ENCODE measurements around the gene CLIC4.
"Not testable (repeated sequence)": the region's sequence is repeated elsewhere in the genome, so short reads cannot be mapped to it uniquely, and the experiment has no call there.

Gene CLIC4

DNA sequence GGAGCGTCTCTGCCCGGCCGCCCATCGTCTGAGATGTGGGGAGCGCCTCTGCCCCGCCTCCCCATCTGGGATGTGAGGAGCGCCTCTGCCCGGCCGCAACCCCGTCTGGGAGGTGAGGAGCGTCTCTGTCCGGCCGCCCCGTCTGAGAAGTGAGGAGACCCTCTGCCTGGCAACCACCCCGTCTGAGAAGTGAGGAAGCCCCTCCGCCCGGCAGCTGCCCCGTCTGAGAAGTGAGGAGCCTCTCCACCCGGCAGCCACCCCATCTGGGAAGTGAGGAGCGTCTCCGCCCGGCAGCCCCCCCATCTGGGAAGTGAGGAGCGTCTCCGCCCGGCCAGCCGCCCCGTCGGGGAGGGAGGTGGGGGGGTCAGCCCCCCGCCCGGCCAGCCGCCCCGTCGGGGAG lies 54.0 kb downstream of the CLIC4 start:
- not testable (repeated sequence) for FAIRE-seq; DNase-seq (ENCODE audit: extremely low spot score, insufficient read length, low read depth)

DNA sequence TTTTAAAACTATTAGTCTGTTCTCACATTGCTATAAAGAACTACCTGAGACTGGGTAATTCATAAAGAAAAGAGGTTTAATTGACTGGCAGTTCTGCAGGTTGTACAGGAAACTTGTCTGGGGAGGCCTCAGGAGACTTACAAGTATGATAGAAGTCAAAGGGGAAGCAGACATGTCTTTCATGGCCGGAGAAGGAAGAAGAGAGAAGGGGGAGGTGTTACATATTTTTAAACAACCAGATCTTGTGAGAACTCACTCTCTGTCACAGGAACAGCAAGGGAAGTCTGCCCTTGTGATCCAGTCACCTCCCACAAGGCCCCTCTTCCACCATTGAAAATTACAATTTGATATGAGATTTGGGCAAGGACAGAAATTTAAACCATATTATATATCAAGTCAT lies 55.9 kb downstream of the CLIC4 start:
- DNase-seq (ENCODE audit: extremely low spot score, insufficient read length, low read depth) (no peak), FAIRE-seq (no peak)

DNA sequence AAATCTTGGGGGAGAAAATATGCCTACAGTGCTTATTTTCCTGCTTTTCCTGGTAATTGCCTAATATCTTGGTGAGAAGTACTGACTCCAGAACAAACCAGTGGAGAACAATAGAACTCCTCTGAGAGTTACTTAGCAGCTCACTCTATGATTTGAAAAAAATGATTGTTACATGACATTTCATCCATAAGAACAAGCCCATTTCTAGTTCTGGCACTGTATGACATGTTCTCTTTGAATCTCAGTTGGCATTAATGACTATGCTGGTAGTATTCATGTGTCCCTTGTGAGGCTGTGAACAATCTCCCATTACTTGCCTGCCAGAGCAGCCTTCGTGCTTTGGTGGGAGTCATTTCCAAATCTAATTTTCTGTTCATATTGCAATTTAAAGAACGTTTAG lies 58.0 kb downstream of the CLIC4 start:
- DNase-seq (ENCODE audit: extremely low spot score, insufficient read length, low read depth): no peak
- FAIRE-seq: no peak

DNA sequence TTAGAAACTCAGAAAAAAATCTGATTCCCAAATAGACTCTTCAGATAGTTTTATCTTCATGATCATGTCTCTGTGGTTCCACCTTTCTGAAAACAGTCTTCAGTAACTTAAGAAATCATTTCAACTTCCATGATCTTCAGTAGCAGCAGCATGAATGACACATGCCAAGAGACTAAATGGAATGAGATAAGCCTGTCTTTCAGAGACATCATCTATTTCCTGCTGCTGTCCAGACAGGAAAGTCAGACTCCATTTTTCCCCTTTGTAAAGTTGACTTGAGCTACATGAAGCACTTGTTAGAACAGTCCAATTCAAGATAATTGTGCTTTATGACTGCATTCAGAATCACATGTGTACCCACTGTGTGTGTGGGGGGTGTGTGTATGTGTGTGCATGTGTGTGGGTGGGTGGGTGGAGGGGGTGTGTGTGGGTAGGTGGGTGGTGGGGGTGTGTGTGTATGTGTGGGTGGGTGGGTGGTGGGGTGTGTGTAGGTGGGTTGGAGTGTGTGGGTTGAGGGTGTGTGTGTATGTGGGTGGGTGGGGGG lies 58.8 kb downstream of the CLIC4 start:
- no peak for DNase-seq (ENCODE audit: extremely low spot score, insufficient read length, low read depth)
- no peak for FAIRE-seq

DNA sequence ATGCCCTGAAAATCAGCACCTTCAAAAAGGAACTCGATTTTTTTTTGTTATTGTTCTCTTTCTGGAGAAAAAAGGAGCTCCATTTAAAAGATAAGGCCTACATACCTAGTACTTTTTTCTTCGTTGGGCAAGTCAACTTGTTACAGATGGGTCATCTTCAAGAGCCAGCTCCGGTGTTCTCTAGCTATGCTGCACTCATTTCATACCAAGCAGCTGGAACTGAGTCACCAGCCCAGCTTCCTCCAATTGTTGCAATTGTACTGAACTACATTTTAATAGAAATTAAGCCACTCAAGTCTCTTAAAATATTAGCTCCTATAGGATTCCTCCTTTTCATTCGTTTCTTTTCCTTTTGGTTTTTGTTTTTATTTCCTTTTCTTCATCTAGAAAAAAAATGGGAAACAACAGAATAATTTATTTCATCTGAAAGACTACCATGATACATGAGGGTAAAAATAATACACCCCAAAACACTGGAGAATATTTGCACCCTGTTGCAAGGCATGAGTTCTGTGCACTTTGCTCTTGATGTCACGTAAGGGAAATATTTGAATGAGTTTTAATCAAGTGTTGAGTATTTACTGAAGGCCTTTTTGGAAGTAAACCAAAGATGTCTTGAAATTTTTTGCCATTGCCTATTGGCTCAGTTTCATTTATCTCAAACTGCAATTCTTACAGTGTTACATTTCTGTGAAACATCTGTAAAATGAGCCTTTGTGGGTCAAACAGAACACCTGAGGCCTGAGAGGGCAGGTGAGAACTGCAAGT lies 60.5 kb downstream of the CLIC4 start:
- DNase-seq (ENCODE audit: extremely low spot score, insufficient read length, low read depth) (no peak), FAIRE-seq (no peak)

DNA sequence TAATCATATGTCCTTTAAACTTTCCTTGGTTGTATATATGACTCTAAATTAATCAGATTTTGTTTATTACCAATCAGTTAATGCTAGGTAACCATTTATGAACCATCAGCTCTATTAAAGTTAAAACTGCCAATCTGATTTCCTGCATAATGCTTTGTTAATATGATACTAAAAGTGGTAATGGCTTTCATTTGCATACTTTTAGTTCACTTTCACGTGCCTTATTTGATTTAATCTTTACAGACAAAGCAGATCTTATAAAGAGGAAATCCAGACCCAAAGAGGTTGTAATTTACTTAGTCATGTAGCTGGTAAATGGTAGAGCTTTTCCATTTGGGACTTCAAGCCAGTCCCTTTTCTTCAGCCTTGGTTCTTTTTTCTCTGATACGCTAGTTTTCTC lies 61.3 kb downstream of the CLIC4 start:
- FAIRE-seq: no peak
- DNase-seq (ENCODE audit: extremely low spot score, insufficient read length, low read depth): no peak

DNA sequence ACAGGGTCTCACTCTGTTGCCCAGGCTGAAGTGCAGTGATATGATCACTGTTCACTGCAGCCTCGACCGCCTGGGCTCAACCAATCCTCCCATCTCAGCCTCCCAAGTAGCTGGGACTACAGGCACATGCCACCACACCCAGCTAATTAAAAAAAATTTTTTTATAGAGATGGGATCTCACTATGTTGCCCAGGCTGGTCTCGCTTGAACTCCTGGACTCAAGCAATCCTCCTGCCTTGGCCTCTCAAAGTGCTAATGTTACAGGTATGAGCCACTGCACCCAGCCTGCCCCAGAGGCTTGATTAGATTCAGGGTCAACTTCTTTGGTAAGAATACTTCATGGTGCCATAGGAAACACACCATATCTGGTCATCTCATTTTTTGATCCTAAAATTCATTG lies 66.2 kb downstream of the CLIC4 start:
- not testable (repeated sequence) for FAIRE-seq; DNase-seq (ENCODE audit: extremely low spot score, insufficient read length, low read depth)

DNA sequence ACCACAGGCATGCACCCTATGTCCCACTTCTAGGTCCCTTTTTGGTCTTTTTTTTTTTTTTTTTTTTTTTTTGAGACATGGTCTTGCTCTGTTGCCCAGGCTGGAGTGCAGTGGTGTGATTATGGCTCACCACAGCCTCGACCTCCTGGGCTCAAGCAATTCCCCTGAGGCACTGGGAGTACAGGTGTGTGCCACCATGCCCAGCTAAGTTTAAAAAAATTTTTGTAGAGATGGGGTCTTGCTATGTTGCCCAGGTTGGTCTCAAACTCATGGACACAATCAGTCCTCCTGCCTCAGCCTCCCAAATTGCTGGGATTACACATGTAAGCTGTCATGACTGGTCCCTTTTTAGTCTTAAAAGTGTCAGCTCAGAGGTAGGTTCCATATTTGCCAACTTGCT lies 75.0 kb downstream of the CLIC4 start:
- not testable (repeated sequence) for FAIRE-seq; DNase-seq (ENCODE audit: extremely low spot score, insufficient read length, low read depth)

DNA sequence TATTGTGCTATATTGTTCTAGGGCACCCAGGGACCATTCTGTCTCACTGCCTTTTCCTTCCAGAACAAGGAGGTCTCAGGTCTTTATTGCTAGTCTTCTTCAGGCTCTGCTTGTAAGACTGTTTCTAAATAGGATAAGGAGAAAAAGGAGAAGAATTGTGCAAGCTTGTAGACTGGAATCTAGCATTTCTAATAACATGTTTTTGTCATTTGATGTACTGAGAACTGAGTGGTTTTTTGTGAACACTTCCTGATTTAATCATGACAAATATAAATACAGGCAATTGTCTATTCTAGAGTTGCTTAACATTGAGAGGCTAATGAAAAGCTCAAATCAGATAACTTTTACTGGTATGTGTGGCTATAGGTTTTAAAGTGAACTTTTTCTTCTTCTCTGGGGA lies 77.6 kb downstream of the CLIC4 start:
- DNase-seq (ENCODE audit: extremely low spot score, insufficient read length, low read depth) (no peak), FAIRE-seq (no peak)

DNA sequence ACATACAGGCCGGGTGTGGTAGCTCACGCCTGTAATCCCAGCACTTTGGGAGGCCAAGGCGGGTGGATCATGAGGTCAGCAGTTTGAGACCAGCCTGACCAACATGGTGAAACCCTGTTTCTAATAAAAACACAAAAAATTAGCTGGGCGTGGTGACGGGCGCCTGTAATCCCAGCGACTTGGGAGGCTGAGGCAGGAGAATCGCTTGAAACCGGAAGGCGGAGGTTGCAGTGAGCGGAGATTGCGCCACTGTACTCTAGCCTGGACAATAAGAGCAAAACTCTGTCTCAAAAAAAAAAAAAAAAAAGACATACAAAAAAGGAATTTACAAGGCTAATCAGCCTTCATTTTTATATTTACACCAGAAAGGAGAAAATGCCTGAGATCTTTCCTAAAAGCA lies 78.2 kb downstream of the CLIC4 start:
- not testable (repeated sequence) for DNase-seq (ENCODE audit: extremely low spot score, insufficient read length, low read depth); FAIRE-seq

DNA sequence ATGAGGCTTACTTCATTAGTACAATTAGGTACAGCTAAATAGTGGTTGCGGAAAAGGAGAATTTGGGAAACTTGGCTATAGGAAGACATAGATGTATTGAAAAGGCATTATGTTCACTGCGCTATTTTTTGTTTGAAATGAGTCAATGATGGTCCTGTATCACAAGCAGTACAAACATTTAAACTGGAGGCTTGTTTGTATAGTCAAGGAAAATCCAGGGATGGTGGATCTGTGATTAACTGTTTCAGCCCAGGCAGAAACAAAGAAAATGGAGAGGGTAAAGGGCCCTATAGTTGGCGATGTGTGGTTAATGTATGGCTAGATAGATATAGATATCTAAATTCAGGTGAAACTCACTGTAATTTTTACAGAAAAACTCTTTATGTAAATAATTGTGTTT lies 79.9 kb downstream of the CLIC4 start:
- DNase-seq (ENCODE audit: extremely low spot score, insufficient read length, low read depth) (no peak), FAIRE-seq (no peak)

DNA sequence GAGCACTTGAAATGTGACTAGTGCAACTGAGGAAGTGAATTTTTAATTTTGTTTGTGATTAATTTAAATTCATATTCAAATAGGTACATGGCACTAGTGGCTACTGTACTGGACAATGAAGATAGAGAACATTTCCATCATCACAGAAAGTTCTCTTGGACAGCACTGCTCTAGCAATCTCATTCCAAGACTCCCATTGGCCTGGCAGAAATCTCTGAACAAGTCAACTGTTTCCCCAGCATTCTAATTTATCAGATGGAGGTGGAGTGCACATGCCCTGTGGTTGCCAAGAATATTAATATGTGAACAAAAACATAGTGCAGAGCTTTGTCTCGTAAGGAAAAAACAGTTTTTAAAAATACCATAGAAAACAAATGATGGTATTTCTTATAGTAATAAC lies 81.3 kb downstream of the CLIC4 start:
- no peak for FAIRE-seq

DNA sequence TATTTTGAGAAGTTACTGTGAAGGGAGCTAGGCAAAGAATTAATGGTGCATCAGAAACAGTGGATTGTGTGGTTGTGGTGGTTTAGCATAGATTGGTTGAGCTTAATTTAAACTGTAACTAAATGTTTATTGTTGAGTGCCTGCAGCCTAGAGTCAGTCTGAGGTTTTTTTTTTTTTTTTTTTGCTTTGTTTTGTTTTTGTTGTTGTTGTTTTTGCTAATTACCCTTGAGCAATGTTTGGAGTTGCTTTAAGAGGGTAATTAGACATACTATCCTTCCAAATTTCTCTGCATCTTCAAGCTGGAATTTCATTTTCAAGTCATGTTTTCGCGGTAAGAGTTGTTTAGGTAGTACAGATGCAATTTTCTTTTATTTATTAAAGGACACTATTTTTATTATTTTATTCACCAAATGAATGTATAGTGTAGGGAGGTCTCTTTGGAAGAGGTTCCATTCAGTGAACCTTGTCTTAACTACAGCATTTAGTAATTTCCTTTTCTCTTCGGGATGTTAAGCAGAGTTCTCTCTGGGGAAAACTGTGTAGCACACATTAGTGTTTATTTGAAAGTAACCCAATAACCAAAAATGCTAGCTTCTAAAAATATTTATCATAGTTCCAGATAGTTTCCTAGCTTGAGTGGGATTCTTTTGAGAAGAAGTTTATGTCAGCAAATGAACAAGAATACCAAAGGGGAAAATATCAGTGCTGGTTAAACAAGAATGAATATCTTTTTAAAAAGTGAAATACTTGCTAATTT lies 82.3 kb downstream of the CLIC4 start:
- DNase-seq (ENCODE audit: extremely low spot score, insufficient read length, low read depth): no peak
- FAIRE-seq: peak; percentile 15

More for the DNA sequence above, 81.3 kb downstream of the CLIC4 start:
- no peak for DNase-seq (ENCODE audit: extremely low spot score, insufficient read length, low read depth)

DNA sequence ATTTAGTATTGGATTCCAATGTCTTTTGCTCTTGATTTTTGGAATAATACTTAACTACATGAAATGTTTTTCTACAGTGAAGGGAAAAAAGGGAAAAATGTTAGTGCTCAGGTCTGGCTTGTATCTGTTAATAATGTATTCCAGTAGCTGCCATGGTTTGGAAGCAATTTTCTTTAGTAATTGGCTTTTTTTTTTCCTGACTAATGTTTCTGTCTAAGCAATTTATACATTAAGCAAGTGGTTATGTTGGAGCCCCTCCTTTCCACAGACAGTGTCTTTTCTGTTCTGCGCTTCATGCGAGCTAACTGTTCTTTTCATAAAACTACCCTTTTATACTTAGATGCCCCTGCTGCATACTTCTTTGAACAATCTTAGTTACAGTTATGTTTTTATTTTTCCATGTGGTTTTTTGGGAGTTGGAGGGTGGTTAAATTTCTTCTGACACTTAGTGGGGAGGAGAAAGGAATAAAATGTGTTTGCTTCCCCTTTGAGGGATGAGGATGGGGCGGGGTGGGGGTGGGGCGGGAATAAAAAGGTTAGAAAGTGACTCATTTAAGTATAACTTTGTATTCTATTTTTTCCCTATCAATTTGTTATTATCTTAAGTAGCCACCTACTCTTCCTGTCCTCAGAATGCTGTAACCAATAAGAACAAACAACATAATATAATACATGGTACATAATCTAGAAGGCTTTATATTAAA lies 83.1 kb downstream of the CLIC4 start:
- FAIRE-seq (no peak), DNase-seq (ENCODE audit: extremely low spot score, insufficient read length, low read depth) (no peak)

DNA sequence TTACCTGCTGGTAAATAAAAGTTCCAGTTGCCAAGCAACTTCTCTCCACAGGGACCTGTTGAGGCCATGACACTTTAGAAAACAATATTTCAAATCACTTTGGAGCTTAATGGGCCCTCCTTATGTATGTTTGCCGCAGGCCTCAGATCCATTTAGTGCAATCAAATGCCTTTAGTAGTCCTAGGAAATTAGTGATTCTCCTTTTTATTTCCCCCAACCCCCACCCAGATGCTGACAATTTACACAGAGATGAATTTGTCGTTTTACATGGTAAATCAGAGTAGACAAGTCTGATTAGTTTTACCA lies 83.6 kb downstream of the CLIC4 start:
- no peak for DNase-seq (ENCODE audit: extremely low spot score, insufficient read length, low read depth)
- no peak for FAIRE-seq

DNA sequence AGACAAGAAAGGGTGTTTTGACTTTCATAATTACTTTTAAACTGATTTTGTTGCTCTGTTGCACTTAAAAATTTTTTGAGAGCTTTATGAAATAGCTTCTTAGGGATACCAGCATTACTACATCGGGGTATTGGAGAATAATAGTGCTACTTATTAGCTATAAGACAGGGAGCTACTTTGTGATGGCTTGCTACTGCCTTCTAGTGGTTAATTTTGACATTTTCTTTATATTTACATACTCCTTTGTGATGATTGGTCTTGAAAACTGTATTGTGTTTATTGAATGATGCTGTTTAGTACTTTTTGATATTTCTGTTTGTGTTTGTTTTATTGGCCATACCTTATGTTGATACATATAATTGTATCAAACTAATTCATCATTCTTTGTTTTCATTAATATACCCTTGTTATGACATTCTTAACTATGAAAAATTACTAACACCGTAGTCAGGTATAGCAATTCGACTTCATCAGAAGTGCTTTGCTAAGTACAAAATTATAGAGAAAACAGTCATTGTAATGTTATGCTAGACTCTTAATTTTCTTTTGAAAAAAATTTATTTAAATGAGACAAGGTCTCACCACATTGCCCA lies 85.5 kb downstream of the CLIC4 start:
- no peak for DNase-seq (ENCODE audit: extremely low spot score, insufficient read length, low read depth)
- FAIRE-seq: peak; percentile 66

DNA sequence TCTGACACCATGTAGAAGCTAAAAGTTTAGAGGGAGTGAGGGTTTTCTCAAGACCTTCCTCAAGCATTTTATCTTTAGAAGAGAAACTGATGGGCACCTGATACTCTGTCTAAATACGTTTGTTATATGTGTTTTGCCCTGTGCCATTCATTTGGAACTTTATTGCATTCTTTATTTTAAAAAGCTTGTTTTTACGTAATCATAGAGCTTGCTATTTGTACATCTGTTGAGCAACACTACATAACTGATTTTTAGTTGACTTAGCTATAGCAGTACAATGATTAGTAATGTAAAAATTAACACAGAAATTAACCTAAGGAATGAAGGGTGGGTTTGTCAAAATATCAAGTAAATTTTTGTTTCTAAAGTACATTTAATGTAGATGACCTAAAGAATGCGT lies 96.3 kb downstream of the CLIC4 start:
- FAIRE-seq: no peak
- no peak for DNase-seq (ENCODE audit: extremely low spot score, insufficient read length, low read depth)

DNA sequence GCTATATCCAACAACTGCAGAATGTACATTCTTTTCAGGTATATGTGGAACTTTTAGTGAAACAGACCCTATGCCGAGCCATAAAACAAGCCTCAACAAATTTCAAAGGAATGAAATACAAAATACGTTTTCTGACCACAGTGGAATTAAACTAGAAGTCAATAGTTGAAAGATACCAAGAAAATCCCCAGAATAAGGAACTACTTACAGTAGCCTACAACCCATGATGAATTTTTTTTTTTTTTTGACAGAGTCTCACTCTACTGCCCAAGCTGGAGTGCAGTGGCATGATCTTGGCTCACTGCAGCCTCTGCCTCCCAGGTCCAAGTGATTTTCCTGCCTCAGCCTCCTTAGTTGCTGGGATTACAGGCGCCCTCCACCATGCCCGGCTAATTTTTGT lies 101.4 kb downstream of the CLIC4 start:
- FAIRE-seq: no peak

DNA sequence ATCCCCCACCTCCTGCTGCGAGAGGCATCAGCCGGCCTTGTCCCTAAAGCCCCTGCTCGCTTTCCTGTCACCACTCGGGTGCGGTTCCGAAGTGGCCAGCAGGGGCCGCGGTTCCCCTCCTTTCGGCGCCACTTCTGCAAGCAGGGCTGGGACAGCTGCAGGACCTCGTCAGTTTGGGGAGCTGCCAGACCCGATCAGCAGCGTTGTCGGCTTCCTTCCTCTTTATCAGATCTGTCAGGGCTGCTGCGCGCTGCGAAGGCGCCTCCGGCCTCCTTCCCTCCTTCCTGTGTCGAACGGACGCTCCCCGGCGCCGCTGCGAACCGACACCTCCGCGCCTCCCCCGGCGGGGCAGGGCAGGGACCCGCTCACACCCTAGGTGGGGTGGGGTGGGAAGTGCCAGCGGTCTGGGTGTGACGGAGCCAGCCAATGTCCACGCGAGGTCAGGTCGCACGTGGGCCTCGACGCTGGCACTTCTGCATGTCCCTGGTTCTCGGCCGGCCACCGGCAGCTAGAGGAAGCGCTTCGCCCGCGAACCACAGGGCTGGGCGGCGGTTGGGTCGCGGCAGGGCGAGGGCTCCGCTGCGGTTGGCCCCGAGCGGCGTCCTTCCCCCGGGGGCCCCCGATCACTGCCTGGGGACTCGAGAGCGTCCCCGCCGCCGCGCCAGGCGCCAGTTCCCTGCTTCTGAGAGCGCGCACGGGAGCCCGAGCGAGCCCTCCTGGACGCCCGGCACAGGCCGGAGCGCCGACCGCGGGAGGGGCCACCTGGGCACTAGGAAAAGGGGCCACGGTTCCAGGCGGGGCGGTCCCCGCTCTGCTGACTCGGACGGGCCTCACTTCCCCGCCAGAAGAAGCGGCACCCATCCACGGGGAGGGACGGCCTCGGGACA lies 103.0 kb downstream of the CLIC4 start:
- FAIRE-seq: peak; percentile 88

More for the DNA sequence above, 101.4 kb downstream of the CLIC4 start:
- DNase-seq (ENCODE audit: extremely low spot score, insufficient read length, low read depth): no peak

More for the DNA sequence above, 103.0 kb downstream of the CLIC4 start:
- DNase-seq (ENCODE audit: extremely low spot score, insufficient read length, low read depth): peak; percentile 69

All from GM18507 (cell line).